ENCODE measurements around the gene SEMA3G.

DNA sequence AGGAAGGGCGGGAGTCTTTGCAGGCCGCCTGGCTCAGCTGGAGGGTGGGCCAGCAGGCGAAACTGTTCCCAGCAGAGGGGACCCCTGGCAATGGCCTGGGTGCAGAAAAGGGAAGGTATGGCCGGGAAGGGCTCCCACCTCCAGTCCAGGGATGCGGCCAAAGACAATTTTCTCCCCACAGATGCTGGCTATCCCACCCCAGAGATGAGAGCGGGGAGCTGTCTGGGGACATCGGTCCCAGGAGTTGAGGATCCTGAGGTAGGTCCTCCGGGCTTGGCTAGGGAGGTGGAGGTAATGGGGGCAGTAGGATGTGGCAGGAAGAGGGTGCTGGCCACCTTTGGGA, 1.7 kb downstream of the SEMA3G start:
- no peak for TF ChIP-seq POLR2A (IDR thresholded peaks at IDR 0.05; ENCODE audit: low read length)
- no peak for TF ChIP-seq GATA1 (IDR thresholded peaks at IDR 0.05; ENCODE audit: low read depth, low read length)

All from erythroblast (primary cell).